HG03139 (cell line): Measurements from ENCODE around the gene SDHA.
A peak's percentile ranks its signal among the peaks of the same experiment; 100 is the strongest.

Experiments used
- ATAC-seq: cut with Tn5 transposase; IDR thresholded peaks from one replicate; pipeline ENCODE4 v1.9.1; 2021; ENCODE audit not compliant: unreplicated experiment

The SDHA gene

DNA sequence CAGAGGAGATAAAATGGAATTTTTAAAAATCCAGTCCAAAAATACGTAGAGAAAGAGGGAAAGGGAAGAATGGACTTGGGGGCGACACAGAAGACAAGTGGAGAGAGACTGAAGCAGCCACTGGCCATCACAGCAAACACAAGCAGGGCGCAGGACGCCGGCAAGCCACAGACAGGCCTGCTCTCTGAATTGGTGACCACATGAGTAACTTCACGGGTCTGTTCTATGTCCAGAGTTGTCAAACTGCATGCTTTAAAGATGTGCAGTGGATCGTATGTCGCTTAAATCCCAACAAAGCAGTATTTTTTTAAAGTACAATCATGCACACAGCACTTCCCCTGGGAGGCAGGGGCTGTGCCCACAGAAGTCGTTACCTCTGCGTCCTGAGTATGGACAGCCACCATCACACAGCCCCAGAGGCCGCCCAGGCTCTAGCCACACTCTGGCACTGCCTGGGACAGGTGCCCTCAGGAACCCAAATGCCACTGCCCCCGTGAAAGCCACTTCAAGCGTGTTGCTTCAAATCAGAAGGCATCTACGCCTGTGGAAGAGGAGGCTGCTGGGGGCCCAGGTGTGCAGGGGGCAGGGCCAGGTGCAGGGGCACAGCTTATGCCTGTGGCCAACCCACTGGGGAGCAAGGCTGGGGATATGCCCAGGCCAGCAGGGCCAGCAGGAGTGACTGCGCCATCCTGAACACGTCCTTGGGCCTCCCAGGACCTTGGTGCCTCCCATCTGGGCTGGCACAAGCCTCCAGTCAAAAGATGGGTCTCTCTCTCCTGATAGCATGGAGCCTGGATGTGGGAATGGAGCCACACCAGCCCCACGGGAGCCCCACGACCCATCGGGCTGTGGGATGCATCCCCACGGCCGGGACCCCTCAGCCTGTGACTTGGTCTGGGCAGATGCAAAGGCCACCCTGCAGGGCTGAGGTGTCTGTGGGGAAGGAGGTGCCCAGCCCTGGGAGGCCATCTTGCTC, 32.7 kb upstream of the SDHA start:
- no peak for ATAC-seq

DNA sequence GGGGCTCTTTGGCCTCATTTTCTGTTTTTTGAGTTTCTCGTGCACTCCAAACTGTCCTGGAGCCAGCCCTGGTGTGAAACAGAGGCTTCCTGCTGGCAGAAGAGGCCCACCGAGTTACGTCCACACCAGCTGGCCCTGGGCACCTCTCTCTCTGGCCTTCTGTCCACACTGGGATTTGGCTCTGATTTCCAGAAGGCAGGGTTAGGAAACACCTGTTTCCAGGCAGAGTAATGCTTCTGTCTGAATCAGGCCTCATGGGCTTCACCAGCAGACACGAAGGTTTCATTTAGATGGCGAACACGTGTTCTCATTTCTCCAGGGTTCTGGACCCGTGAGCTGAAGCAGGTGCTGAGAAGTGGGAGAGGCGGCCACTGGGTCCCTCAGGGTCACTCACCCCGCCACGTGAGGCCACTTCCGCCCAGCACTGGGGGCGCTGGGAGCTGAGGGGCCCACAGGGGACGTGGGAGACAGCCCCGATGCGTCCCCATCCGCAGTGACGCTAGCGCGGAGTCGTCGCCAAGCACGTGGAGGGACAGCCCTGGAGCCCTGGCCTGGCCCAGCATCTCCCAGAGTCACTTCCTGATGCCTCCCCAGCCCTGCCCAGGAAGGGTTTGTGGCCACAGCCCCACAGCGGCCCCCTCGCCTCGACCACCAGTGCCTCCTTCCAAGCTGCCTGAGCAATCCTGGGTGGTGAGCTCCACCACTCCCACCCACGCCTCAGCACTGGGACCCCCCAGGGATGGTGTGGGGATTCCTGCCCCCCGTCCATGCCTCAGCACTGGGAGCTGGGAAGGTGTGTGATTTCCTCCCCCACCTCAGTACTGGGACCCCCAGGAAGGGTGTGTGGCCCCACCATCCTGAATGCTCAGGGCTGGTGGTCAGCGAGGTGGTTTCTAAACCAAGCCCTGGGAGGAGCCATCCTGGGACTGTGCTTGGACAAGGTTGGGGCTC, 31.8 kb upstream of the SDHA start:
- no peak for ATAC-seq

DNA sequence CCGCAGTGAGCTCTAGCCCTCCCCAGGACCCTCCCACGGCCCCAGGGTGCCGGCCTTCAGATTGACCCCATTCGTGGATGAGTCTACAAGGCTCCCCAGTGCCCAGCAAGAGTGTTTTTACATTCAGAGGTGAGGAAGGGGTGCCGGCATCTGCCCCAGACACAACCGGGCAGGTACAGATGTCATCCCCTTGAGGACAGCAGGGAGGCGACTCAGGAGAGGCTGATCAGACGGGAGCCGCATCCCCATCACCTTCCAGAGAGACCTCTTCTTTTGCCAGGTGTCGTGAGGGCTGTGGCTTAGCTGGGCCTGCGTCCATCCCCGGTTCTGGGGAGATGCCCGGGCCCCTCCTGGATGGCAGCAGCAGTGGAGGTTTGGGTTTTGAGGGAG, 31.1 kb upstream of the SDHA start:
- ATAC-seq, result no peak

DNA sequence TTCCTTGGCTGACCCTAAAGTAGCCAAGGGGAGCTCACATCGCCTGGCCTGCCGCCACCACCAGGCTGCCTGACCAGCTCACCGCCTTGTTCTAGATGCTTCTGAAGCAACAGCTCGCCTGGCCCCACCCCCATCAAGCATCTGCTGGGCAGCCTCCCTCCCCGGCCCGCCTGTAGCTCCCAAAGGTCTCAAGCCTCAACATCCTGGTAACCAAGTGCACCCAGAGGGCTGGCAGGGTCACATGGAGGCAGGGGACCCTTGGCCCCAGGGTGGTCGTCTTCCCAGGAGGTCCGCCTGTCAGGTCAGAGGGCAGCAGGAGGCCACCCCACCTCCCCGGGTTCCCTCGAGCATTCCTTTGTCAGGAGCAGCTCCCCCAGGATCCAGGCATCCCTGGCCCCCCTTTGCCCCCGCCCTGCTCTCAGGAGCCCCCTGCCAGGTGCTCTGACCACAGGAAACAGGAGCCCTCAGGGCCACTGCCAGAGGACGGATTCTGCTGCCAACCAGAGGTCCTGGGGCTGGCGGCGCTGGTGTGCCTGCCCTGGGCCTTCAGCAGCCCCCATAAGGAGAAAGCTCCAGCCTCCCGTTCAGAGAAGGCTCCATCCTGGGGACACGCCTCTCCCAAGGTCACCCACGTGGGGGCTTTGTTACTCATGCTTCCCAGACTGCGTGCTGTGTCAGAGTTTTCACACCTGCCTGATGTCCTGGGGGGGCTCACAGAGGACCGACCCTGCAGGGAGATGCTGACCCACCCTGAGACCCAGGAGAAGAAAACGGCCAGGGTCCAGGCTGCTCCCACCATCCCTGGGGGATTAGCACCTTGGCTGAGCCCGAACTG, 30.3 kb upstream of the SDHA start:
- no peak for ATAC-seq

DNA sequence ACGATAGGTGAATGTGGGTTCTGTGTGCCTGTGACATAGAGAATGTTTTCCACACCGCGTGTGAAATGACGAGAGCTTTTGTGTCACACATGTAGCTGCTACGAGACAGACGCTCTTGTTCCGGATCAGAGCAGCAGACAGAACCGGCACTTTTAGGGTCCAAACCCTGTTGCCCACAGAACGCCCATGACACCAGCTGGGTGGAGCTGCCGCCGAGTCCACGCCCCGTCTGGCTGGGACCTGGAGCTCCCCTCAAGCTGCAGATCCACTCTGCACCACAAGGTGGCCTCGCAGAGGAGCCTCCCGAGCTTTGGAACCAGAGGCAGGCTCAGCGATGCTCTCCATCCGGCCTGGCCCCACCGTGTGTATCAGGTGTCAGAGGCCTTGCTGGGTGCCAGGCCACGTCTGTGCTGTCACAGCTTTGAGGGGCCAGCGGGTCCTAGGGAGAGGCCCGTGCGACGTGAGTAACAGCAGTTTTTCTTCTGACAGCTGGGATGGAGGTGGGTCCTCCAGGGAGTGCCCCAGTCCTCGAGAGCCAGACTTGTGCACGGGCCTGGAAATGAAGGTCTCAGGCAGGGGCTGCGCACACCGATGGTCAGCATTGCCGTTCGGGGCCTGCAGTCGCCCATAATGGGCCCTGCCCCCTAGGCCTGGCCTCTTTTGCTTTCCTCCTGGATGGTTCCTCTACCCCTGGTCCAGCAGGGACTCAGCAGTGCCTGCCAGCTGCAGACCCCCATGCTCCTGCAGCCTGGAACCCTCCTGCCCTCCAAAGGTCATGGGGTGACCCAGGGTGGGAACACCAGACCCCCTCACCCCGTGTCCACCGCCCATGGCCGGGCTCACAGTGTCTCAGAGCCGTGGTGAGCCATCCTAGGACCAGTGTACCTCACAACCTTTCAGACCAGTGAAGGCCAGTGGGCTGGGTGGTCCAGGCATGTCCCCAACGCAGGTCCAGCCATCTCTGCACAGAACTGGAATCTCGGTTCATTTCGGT, 29.3 kb upstream of the SDHA start:
- ATAC-seq, result peak; percentile 74

- ATAC-seq, result no peak
These were observed 28.6 kb upstream of the SDHA start for GRCh38 chr5:189486-189885.

DNA sequence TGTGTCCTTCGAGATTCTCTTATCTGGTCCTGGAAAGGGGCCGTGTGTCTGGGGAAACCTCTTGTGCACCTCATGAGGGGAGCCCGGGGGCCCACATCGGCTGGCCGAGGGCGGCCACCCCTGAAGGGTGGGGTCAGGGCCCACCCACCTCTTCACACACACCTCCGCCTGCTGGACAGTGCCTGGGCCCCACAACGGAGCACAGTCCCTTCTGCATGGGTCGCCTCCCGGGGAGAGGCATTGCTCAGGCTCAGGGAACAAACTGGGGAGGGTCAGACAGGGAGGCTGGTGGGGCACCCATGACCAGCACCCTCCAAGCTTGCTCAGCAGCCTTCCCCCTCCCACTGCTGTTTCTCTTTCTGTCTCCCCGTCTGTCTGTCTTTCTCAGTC, 28.1 kb upstream of the SDHA start:
- no peak for ATAC-seq

DNA sequence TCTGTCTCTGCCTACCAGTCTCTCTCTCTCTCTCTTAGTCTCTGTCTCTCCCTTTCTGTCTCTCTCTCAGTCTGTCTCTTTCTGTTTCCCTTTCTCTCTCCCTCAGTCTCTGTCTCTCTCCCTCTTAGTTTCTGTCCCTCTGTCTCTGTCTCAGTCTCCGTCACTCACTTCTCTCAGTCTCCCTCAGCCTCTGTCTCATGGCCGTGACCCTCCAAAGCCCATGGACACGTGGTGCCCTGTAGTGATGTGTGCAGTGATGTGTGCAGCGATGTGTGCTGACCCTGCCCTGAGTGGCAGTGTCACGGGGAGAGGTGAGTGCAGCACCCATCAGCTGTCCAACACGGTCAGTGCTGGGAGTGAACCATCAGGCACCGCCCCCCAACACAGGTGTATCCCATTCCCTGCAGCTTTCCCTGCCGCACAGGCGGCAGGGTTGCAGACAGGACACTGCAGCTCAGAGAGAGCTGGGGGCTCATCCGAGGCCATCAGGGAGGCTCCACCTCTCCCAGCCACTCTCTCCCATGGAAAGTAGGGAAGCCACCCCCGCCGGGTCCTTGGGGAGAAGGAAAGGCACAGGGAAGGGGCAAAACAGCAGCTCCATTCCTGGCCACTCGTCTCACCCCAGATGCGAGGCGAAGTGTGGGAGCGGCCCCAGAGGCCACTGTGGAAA, 27.6 kb upstream of the SDHA start:
- ATAC-seq, result no peak

DNA sequence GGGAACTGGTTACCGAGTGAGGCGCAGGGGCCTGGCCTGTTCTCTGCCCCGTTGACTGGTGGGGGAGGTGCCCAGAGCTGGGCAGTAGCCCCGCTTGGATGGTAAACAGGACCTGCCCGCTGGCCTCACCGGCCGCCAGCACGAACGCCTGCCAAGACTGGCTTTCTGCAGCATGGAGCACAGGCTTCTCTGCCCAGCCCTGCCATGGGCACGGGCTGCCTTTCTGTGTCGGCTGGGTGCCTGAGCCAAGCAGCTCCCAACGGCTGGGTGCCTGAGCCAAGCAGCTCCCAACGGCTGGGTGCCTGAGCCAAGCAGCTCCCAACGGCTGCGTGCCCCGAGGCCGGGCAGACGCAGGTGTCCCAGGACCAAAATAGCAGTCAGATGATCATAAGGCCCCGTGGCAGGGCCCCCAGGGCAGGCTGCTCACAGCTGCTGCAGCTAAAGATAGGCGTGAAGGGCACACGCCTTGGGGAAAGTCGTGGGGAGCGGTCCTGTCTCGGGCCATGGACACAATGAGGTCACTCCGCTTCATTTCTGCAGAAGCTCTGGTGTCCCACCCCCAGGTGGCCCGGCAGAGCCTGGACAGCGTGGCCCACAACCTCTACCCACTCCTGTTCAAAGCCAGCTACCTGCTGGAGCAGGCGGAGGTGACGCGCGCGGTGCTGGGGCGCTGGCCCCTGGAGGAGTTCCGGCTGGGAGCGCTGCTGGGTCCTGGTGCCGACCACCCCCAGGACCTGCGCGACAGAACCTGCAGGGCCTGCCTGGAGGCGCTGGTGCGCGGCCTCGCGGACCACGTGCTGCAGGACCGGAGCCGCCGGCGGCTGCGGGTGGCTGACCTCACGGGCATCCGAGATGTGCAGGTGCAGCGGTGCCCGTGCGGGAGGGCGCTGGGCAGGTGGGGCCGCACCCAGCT, 26.8 kb upstream of the SDHA start, which contains the start of gene LRRC14B:
Gene LRRC14B (plus strand): TSS at position 460 of the 913 bp plus-strand sequence. CDS start 44 bp downstream, at position 504.
- no peak for ATAC-seq

GRCh38 chr5:191949-192690, 26.0 kb upstream of the SDHA start:
- no peak for ATAC-seq

DNA sequence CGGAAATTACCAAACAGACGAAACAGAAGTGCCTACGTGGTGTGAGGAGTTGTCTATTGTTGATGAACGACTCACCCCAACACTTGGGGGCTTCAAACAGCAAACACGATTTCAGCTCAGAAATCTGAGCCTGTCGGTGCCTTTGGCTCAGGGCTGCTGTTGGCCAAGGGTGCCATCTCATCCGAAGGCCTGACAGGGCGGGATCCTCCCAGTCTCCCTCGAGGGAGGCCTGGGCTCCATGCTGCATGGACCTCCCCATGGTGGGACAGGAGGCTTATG, 25.5 kb upstream of the SDHA start:
- ATAC-seq, result no peak

GRCh38 chr5:192970-193831, 24.9 kb upstream of the SDHA start:
- ATAC-seq, result no peak

DNA sequence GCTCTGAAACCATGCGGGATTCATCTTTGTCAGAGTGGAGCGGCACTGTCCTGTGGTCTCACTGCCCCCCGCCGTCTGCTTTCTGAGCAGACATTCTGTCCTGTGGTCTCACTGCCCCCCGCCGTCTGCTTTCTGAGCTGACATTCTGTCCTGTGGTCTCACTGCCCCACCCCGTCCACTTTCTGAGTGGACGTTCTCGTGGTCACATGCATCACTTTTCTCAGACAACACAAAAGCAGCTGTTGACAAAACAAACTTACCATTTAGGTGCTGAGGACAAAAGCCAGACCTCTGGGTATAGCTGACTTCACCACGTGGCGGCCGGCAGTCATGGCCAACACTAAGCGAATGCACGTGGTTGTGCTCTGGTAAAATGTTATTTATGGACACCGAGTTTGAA, 24.0 kb upstream of the SDHA start:
- ATAC-seq, result no peak

DNA sequence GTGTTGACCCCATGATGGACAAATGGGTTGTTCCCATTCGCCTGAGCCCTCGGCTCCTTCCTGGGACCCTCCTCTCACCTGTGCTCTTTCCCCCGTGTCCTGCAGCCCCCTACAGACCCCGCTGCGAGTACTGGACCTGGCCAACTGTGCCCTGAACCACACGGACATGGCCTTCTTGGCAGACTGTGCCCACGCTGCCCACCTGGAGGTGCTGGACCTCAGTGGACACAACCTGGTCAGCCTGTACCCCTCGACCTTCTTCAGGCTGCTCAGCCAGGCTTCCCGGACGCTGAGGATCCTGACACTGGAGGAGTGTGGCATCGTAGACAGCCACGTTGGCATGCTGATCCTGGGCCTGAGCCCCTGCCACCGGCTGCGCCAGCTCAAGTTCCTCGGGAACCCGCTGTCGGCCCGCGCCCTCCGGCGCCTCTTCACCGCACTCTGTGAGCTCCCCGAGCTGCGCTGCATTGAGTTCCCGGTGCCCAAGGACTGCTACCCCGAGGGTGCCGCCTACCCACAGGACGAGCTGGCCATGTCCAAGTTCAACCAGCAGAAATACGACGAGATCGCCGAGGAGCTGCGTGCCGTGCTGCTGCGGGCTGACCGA, 23.4 kb upstream of the SDHA start:
- no peak for ATAC-seq

- ATAC-seq, result no peak
These were observed 22.5 kb upstream of the SDHA start for GRCh38 chr5:195401-196160.
